AG04449 (cell line): Measurements from ENCODE around the gene CFAP99.
"Not testable (repeated sequence)": the region's sequence is repeated elsewhere in the genome, so short reads cannot be mapped to it uniquely, and the experiment has no call there.

Experiments
- CTCF ChIA-PET: fragments of 350-600 bp; formaldehyde crosslinking; extraction: SDS; loops from one replicate; lab custom pipeline; 2021; ENCODE audit warnings: antibody characterized with exemption; lab: Yijun Ruan, JAX
- POLR2A ChIA-PET: fragments of 400-600, 350-600 bp; formaldehyde crosslinking; extraction: SDS; loops from one replicate; lab custom pipeline; 2020; ENCODE audit warnings: antibody characterized with exemption, inconsistent platforms; lab: Yijun Ruan, JAX
- DNase-seq: peaks from one replicate; pipeline ENCODE4 v3.0.0-alpha.2; 2010; ENCODE audit warnings: low read depth, low spot score
- H3K4me3 ChIP-seq: 2 replicates; pipeline ENCODE4 v1.5.1; 2011; ENCODE audit warnings: low read depth, mild to moderate bottlenecking, control low read depth, low read length
- CTCF ChIP-seq: IDR thresholded peaks from one replicate; pipeline ENCODE4 v1.5.1; 2011; ENCODE audit warnings: mild to moderate bottlenecking, moderate library complexity, low read length, control low read depth, inconsistent platforms; ENCODE audit not compliant: insufficient read depth; ENCODE audit errors: missing control alignments

The CFAP99 gene

GRCh38 chr4:2375427-2375826 lies 43.3 kb upstream of the CFAP99 start:
- no peak overlapping the region for H3K4me3 ChIP-seq
- CTCF ChIA-PET = no interaction called here
- no peak for TF ChIP-seq CTCF
- no peak for DNase-seq
- POLR2A ChIA-PET = no interaction called here

GRCh38 chr4:2377241-2377640 lies 41.5 kb upstream of the CFAP99 start:
- POLR2A ChIA-PET = no interaction called here
- TF ChIP-seq CTCF = no peak
- CTCF ChIA-PET = interaction anchor here (1.0 kb wide), 1 partner anchor 37 kb away, joined by 3 read pairs; no protein-coding TSS in a partner anchor

GRCh38 chr4:2378401-2378800 lies 40.4 kb upstream of the CFAP99 start:
- no peak for TF ChIP-seq CTCF
- no peak overlapping the region for H3K4me3 ChIP-seq
- no peak for DNase-seq
- CTCF ChIA-PET = no interaction called here
- POLR2A ChIA-PET = no interaction called here

More at GRCh38 chr4:2377241-2377640, 41.5 kb upstream of the CFAP99 start:
- no peak overlapping the region for H3K4me3 ChIP-seq
- no peak for DNase-seq

- no peak for DNase-seq
- CTCF ChIA-PET = no interaction called here
- H3K4me3 ChIP-seq = no peak overlapping the region
- TF ChIP-seq CTCF = no peak
- POLR2A ChIA-PET = no interaction called here
Observed at GRCh38 chr4:2378898-2379297, 39.9 kb upstream of the CFAP99 start.

GRCh38 chr4:2380589-2380988 lies 38.2 kb upstream of the CFAP99 start:
- H3K4me3 ChIP-seq, POLR2A ChIA-PET, DNase-seq, CTCF ChIA-PET: not testable (repeated sequence)

- H3K4me3 ChIP-seq, POLR2A ChIA-PET, DNase-seq, CTCF ChIA-PET: not testable (repeated sequence)
Observed at GRCh38 chr4:2382769-2383202, 36.0 kb upstream of the CFAP99 start.

- POLR2A ChIA-PET, DNase-seq, CTCF ChIA-PET, H3K4me3 ChIP-seq: not testable (repeated sequence)
Observed at GRCh38 chr4:2383220-2383631, 35.5 kb upstream of the CFAP99 start.

- no peak for DNase-seq
- ChIA-PET CTCF (no interaction called here), POLR2A (no interaction called here)
- TF ChIP-seq CTCF = no peak
- H3K4me3 ChIP-seq = no peak overlapping the region
Observed at GRCh38 chr4:2383760-2384159, 35.0 kb upstream of the CFAP99 start.
